SU-DHL-6 (cell line): Measurements from ENCODE around the gene STX1A.
A peak's percentile ranks its signal among the peaks of the same experiment; 100 is the strongest.

ENCODE experiments used
- H2AFZ ChIP-seq: fragments of 200-600 bp; sonication (generic); 2 replicates; pipeline ENCODE4 v1.6.1; 2014; ENCODE audit warnings: low read depth, mild to moderate bottlenecking, moderate library complexity, mixed read lengths, antibody characterized with exemption, low read length; ENCODE audit not compliant: severe bottlenecking
- H3F3A ChIP-seq: fragments of 200-600 bp; shearing (Covaris generic); 2 replicates; pipeline ENCODE4 v1.6.0; 2016; ENCODE audit warnings: antibody characterized with exemption, mild to moderate bottlenecking; ENCODE audit not compliant: insufficient read depth
- H3K27ac ChIP-seq: fragments of 200-600 bp; sonication (generic); 2 replicates; pipeline ENCODE4 v1.5.1; 2016; ENCODE audit warnings: low read depth, mild to moderate bottlenecking, low read length, moderate library complexity, mixed read lengths
- H3K27me3 ChIP-seq: fragments of 200-600 bp; sonication (generic), shearing (Covaris generic); 2 replicates; pipeline ENCODE4 v1.6.0; 2014; ENCODE audit warnings: mild to moderate bottlenecking, low read length
- H3K36me3 ChIP-seq: fragments of 200-600 bp; sonication (generic); 2 replicates; pipeline ENCODE4 v1.6.1; 2014; ENCODE audit warnings: mild to moderate bottlenecking, low read length, mixed read lengths
- H3K4me2 ChIP-seq: fragments of 300-600, 200-600 bp; shearing (Covaris generic), sonication (generic); 2 replicates; pipeline ENCODE4 v1.6.0; 2014; ENCODE audit warnings: low read length, low read depth, mild to moderate bottlenecking; ENCODE audit not compliant: poor library complexity, severe bottlenecking
- H3K4me3 ChIP-seq: fragments of 200-600 bp; sonication (generic); 2 replicates; pipeline ENCODE4 v1.5.1; 2014; ENCODE audit warnings: antibody characterized with exemption, low read length, mild to moderate bottlenecking, mixed read lengths; ENCODE audit not compliant: insufficient read depth, poor library complexity, severe bottlenecking
- H3K79me2 ChIP-seq: fragments of 200-600 bp; sonication (generic); 2 replicates; pipeline ENCODE4 v1.6.1; 2014; ENCODE audit warnings: mild to moderate bottlenecking, low read length, moderate library complexity; ENCODE audit not compliant: insufficient read depth
- H3K9ac ChIP-seq: fragments of 200-600 bp; sonication (generic); 2 replicates; pipeline ENCODE4 v1.7.0; 2014; ENCODE audit warnings: mild to moderate bottlenecking, low read length
- H3K9me2 ChIP-seq: fragments of 200-600 bp; sonication (generic); replicated peaks from 2 replicates; pipeline ENCODE4 v1.6.1; 2014; ENCODE audit warnings: low read length; ENCODE audit not compliant: insufficient read depth
- H3K9me3 ChIP-seq: fragments of 200-600 bp; sonication (generic); 2 replicates; pipeline ENCODE4 v1.6.1; 2014; ENCODE audit warnings: low read length, mixed read lengths; ENCODE audit not compliant: insufficient read depth
- H4K20me1 ChIP-seq: fragments of 200-600 bp; sonication (generic); 2 replicates; pipeline ENCODE4 v1.6.1; 2014; ENCODE audit warnings: low read depth, mild to moderate bottlenecking, antibody characterized with exemption, low read length, moderate library complexity, mixed read lengths
- CTCF ChIP-seq: fragments of 200-600 bp; sonication (generic); IDR thresholded peaks from one replicate; pipeline ENCODE4 v1.5.1; 2017; ENCODE audit warnings: antibody characterized with exemption, mild to moderate bottlenecking, low read length, moderate library complexity; ENCODE audit not compliant: insufficient read depth, poor library complexity, severe bottlenecking
- EZH2phosphoT487 ChIP-seq: fragments of 200-600 bp; sonication (generic), shearing (Covaris generic); conservative IDR thresholded peaks from 2 replicates; pipeline ENCODE4 v1.6.1; 2018; ENCODE audit warnings: mild to moderate bottlenecking, antibody characterized with exemption, low read length, moderate library complexity, mixed read lengths

STX1A gene

DNA sequence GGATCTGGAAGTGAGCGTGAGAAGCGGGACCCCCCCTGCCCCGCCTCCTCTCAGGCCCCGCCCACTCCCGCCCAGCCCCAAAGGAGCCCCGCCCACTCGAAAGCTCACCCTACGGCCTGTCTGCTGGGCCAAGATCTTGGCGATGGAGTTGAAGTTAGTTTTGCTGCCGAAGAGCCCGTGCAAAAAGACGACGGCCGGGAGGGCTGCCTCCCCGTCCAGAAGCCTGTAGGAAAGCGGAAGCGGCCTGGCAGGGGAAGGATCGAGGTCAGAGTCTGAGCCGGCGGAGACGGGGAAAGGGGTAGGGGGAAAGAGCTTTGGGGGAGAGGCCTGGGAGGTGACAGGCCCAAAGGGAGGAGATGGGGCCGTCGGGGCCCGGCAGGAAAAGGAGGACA, 18.7 kb upstream of the STX1A start:
- H3K9me2 ChIP-seq = no peaks in the 10 kb centered on the region
- peak overlapping the region; percentile 82 for H2AFZ ChIP-seq
- 0 out of 2 replicates have a peak, but pooled peaks cover 3% of the 10 kb centered on the region for H4K20me1 ChIP-seq
- H3K27me3 ChIP-seq = no peaks in the 10 kb centered on the region
- peak overlapping the region; percentile 97 for H3K4me3 ChIP-seq
- peaks cover 9% of the 10 kb centered on the region; the same call in 1 of the 2 replicates for H3K79me2 ChIP-seq
- no peaks in the 10 kb centered on the region for H3K36me3 ChIP-seq
- peak overlapping the region; percentile 97 for H3K9ac ChIP-seq
- H3K9me3 ChIP-seq = no peaks in the 10 kb centered on the region
- 0 out of 2 replicates have a peak, but pooled peaks cover 4% of the 10 kb centered on the region for H3F3A ChIP-seq
- peak overlapping the region; percentile 74 for H3K27ac ChIP-seq
- peak overlapping the region; percentile 97 for H3K4me2 ChIP-seq
- TF ChIP-seq CTCF = no peak
- TF ChIP-seq EZH2phosphoT487 = no peak

- Histone ChIP-seq H3K4me3 (peak overlapping the region; percentile 97), H3K4me2 (peak overlapping the region; percentile 97), H3K9ac (peak overlapping the region; percentile 97), H3K27me3 (no peaks in the 10 kb centered on the region), H4K20me1 (0 out of 2 replicates have a peak, but pooled peaks cover 3% of the 10 kb centered on the region), H3K79me2 (peaks cover 9% of the 10 kb centered on the region; the same call in 1 of the 2 replicates), H3K9me2 (no peaks in the 10 kb centered on the region), H3F3A (0 out of 2 replicates have a peak, but pooled peaks cover 4% of the 10 kb centered on the region), H3K9me3 (no peaks in the 10 kb centered on the region), H3K36me3 (no peaks in the 10 kb centered on the region), H2AFZ (no peak overlapping the region), H3K27ac (no peak overlapping the region)
- no peak for TF ChIP-seq CTCF
- no peak for TF ChIP-seq EZH2phosphoT487
Measured at GRCh38 chr7:73737491-73738219, 18.2 kb upstream of the STX1A start.

DNA sequence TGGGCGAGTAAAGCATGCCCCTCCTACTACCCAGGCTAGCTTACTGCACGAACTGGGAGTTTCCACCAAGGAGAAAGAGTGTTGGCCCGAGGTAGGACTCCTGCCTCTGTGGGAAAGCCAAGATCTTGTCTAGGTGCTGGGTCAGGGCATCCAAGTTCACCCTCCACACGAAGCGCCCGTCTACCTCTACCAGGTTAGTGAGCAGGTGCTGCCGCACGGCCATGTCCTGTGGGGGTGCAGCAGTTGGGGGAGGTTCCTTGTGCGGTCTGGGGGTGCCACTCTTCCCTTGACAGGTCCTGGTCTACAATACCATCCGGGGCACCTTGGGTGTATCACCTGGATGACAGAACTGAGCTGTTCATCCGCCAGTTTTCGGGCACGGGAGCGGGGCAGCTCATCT, 17.4 kb upstream of the STX1A start:
- 0 out of 2 replicates have a peak, but pooled peaks cover 4% of the 10 kb centered on the region for H3F3A ChIP-seq
- H3K27me3 ChIP-seq = no peaks in the 10 kb centered on the region
- no peaks in the 10 kb centered on the region for H3K36me3 ChIP-seq
- H3K79me2 ChIP-seq = peaks cover 9% of the 10 kb centered on the region; the same call in 1 of the 2 replicates
- TF ChIP-seq CTCF (no peak), EZH2phosphoT487 (no peak)
- H2AFZ ChIP-seq = no peak overlapping the region
- H4K20me1 ChIP-seq = 0 out of 2 replicates have a peak, but pooled peaks cover 3% of the 10 kb centered on the region
- H3K9ac ChIP-seq = no peak overlapping the region
- H3K9me2 ChIP-seq = no peaks in the 10 kb centered on the region
- H3K27ac ChIP-seq = no peak overlapping the region
- H3K9me3 ChIP-seq = no peaks in the 10 kb centered on the region
- H3K4me3 ChIP-seq = no peak overlapping the region
- no peak overlapping the region for H3K4me2 ChIP-seq
